B cell (primary cell): ENCODE results near the gene LMF2. TPM values are rescaled to one million over a fixed set of nuclear protein-coding genes. Genes with fewer than 3 reads are reported as not detected.

ENCODE experiments used
- ATAC-seq: fragments of 200-7000 bp; cut with Tn5 transposase; one replicate; pipeline ENCODE4 v1.10.0; 2021; ENCODE audit warnings: low read depth, mild to moderate bottlenecking, moderate number of reproducible peaks, moderate library complexity
- CTCF ChIA-PET: fragments of 350-600 bp; sonication (Branson Sonifier 250); formaldehyde crosslinking; loops from one replicate; lab custom pipeline; 2021; ENCODE audit warnings: antibody characterized with exemption, inconsistent platforms; lab: Charles Lee
- POLR2A ChIA-PET: fragments of 350-600 bp; sonication (Branson Sonifier 250); formaldehyde crosslinking; loops from one replicate; lab custom pipeline; 2021; ENCODE audit warnings: antibody characterized with exemption; lab: Charles Lee
- DNase-seq: peaks from one replicate; pipeline ENCODE4 v3.0.0; 2013
- H2AFZ ChIP-seq: 2 replicates; pipeline ENCODE4 v1.6.1; 2012; ENCODE audit warnings: mild to moderate bottlenecking, low read depth, low read length; ENCODE audit not compliant: insufficient read depth, poor library complexity, severe bottlenecking
- H3K27ac ChIP-seq, 2 donors: 1 replicate in 1 of 2; 2 replicates in 1 of 2; pipeline ENCODE4 v1.5.1; 2012 to 2013; ENCODE audit warnings: low read length in 2 of 2, mild to moderate bottlenecking in 2 of 2, moderate library complexity in 1 of 2
- H3K27me3 ChIP-seq, 4 experiments: fragments of 200-600 bp in 1 of 4; sonication (generic) in 1 of 4; replicated peaks in 1 of 4; 1 replicate in 2 of 4; 2 replicates in 2 of 4; pipeline versions ENCODE4 v1.6.1 to v1.7.0; 2013 to 2016; ENCODE audit warnings: low read length in 3 of 4, mild to moderate bottlenecking in 2 of 4, mixed read lengths in 1 of 4, moderate library complexity in 1 of 4; ENCODE audit not compliant: insufficient read depth in 4 of 4, control insufficient read depth in 3 of 4; ENCODE audit errors: control extremely low read depth in 1 of 4
- H3K36me3 ChIP-seq, 2 experiments: replicated peaks in 1 of 2; 1 replicate in 1 of 2; 2 replicates in 1 of 2; pipeline versions ENCODE4 v1.6.1 to v1.7.1; 2013; ENCODE audit warnings: low read length in 1 of 2; ENCODE audit not compliant: insufficient read depth in 2 of 2, control insufficient read depth in 1 of 2; ENCODE audit errors: control extremely low read depth in 1 of 2, extremely low read depth in 1 of 2
- H3K4me1 ChIP-seq, 2 donors: fragments of 200-600 bp in 1 of 2; sonication (generic) in 1 of 2; 1 replicate in 1 of 2; 2 replicates in 1 of 2; pipeline versions ENCODE4 v1.5.1 to v1.6.1; 2013 to 2017; ENCODE audit warnings: low read length in 2 of 2; ENCODE audit not compliant: control insufficient read depth in 2 of 2, insufficient read depth in 2 of 2
- H3K4me2 ChIP-seq: replicated peaks from 2 replicates; pipeline ENCODE3; 2012; ENCODE audit warnings: mild to moderate bottlenecking, low read depth, low read length; ENCODE audit not compliant: poor library complexity, severe bottlenecking
- H3K4me3 ChIP-seq, 5 experiments: fragments of 200-600 bp in 1 of 5; sonication (generic) in 1 of 5; 1 replicate in 3 of 5; 2 replicates in 2 of 5; pipeline versions ENCODE4 v1.5.1 to v1.7.0; 2011 to 2016; ENCODE audit warnings: low read length in 4 of 5, mild to moderate bottlenecking in 4 of 5, low read depth in 2 of 5, control low read depth in 1 of 5, moderate library complexity in 1 of 5; ENCODE audit not compliant: insufficient read depth in 1 of 5; ENCODE audit errors: control extremely low read depth in 1 of 5, extremely low read depth in 1 of 5
- H3K79me2 ChIP-seq: fragments of 200-600 bp; sonication (generic); one replicate; pipeline ENCODE4 v1.6.0; 2016; ENCODE audit warnings: low read length; ENCODE audit not compliant: control insufficient read depth, insufficient read depth
- H3K9ac ChIP-seq: fragments of 200-600 bp; sonication (generic); 2 replicates; pipeline ENCODE4 v1.6.1; 2017; ENCODE audit warnings: mild to moderate bottlenecking, low read length, moderate library complexity
- H3K9me3 ChIP-seq, 3 donors: one replicate each; pipeline versions ENCODE4 v1.6.1 to v1.7.1; 2013; ENCODE audit warnings: low read length in 2 of 3; ENCODE audit not compliant: control insufficient read depth in 2 of 3, insufficient read depth in 1 of 3; ENCODE audit errors: control extremely low read depth in 1 of 3
- H4K20me1 ChIP-seq: 2 replicates; pipeline ENCODE4 v1.6.0; 2012; ENCODE audit warnings: mild to moderate bottlenecking, low read length; ENCODE audit not compliant: insufficient read depth, control insufficient read depth, poor library complexity, severe bottlenecking
- H3K27ac Mint-ChIP-seq: one replicate; pipeline ENCODE4 v1.8.0; 2021; ENCODE audit warnings: mixed read lengths
- H3K27me3 Mint-ChIP-seq: one replicate; pipeline ENCODE4 v1.8.0; 2021; ENCODE audit warnings: mixed read lengths
- H3K4me1 Mint-ChIP-seq: one replicate; pipeline ENCODE4 v1.8.0; 2021; ENCODE audit warnings: mixed read lengths
- H3K4me3 Mint-ChIP-seq: one replicate; pipeline ENCODE4 v1.8.0; 2021; ENCODE audit warnings: mixed read lengths
- H3K9me3 Mint-ChIP-seq: one replicate; pipeline ENCODE4 v1.8.0; 2022; ENCODE audit warnings: mixed read lengths; ENCODE audit not compliant: insufficient read depth
- EZH2 ChIP-seq: IDR thresholded peaks from 2 replicates; pipeline ENCODE4 v1.6.1; 2012; ENCODE audit warnings: borderline replicate concordance, low read depth, mild to moderate bottlenecking, moderate library complexity, low read length; ENCODE audit not compliant: insufficient read depth, poor library complexity, severe bottlenecking
- WGBS: methylation state at CpG from one replicate; pipeline ENCODE4 v1.1.5; 2013; ENCODE audit warnings: missing lambda C conversion rate; ENCODE audit not compliant: insufficient coverage; 5-methylcytosine and 5-hydroxymethylcytosine counted together
- intact Hi-C: fragments of 100-400 bp; cut with micrococcal nuclease; formaldehyde crosslinking; loops from one replicate; pipeline ENCODE4 v1.10.0; 2022
- polyA minus RNA-seq: library from RNA; depleted of rRNA, polyadenylated mRNA; stranded (reverse); fragments of >200 nt; gene quantifications from 2 replicates; pipeline ENCODE4 v1.2.3, GENCODE V29; 2012
- polyA plus RNA-seq: library from polyadenylated mRNA; depleted of rRNA; stranded (reverse); fragments of >200 nt; gene quantifications from 2 replicates; pipeline ENCODE4 v1.2.3, GENCODE V29; 2012
- total RNA-seq, 2 donors: library from RNA; stranded (reverse); fragments of 120-200 nt in 1 of 2; gene quantifications; 1 replicate in 1 of 2; 2 replicates in 1 of 2; pipeline versions ENCODE4 v1.2.3 to v1.2.4, GENCODE V29; 2013 to 2022
- TF ChIP-seq, protein P1 (sequence below): fragments of 200-600 bp; IDR thresholded peaks from one replicate; pipeline ENCODE4 v1.8.0; 2022; ENCODE audit warnings: antibody characterized with exemption, mild to moderate bottlenecking

LMF2 gene, protein sequence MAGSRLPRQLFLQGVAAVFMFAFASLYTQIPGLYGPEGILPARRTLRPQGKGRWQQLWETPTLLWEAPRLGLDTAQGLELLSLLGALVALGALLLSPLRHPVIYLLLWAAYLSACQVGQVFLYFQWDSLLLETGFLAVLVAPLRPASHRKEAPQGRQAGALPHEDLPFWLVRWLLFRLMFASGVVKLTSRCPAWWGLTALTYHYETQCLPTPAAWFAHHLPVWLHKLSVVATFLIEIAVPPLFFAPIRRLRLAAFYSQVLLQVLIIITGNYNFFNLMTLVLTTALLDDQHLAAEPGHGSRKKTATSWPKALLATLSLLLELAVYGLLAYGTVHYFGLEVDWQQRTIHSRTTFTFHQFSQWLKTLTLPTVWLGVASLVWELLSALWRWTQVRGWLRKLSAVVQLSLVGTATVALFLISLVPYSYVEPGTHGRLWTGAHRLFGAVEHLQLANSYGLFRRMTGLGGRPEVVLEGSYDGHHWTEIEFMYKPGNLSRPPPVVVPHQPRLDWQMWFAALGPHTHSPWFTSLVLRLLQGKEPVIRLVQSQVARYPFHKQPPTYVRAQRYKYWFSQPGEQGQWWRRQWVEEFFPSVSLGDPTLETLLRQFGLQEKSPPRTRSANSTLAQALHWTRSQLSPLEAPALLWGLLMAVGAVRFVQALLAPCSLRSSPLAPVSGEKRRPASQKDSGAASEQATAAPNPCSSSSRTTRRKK
- 128 and 132 TPM in 2 replicates for total RNA-seq
- 37.6 TPM for total RNA-seq (2013)
- 316 and 396 TPM in 2 replicates for polyA plus RNA-seq
- 53.3 and 92.8 TPM in 2 replicates for polyA minus RNA-seq

DNA sequence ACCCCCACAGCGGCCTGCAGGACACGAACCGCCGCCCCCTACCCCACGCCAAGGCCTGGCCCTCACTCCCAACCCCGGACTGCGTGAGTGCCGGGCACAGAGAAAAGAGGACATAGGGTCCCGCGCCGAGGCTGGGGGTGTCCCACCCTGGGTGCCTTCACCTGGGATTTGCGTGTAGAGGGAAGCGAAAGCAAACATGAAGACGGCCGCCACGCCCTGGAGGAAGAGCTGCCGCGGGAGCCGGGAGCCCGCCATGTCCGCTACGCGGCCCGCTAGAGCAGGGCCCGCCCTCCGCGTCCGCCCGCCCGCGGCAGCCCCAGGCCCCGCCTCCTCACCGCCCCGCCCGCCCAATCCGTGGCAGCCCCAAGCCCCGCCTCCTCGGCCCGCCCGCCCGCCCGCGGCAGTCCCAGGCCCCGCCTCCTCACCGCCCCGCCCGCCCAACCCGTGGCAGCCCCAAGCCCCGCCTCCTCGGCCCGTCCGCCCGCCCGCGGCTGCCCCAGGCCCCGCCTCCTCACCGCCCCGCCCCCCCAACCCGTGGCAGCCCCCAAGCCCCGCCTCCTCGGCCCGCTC, at the start of gene LMF2:
Gene LMF2 (minus strand): TSS at position 282 of the 570 bp plus-strand sequence. CDS start 27 bp downstream, at position 255.
- CTCF ChIA-PET, result interaction anchor here (0.7 to 5.8 kb wide), 9 partner anchors 9 to 263 kb away, joined by 3 to 71 read pairs (median 3); partner anchors contain the start of genes SCO2 and SYCE3
- H3K9me3 Mint-ChIP-seq, result no peaks in the 10 kb centered on the region
- POLR2A ChIA-PET, result interaction anchor here (0.6 to 1.9 kb wide), 11 partner anchors 11 to 114 kb away, joined by 3 to 35 read pairs (median 8); partner anchors contain the start of genes CHKB, SCO2 and TYMP
- H3K4me1 Mint-ChIP-seq, result peaks cover 28% of the 10 kb centered on the region
- WGBS, result under 1% methylated on average over 30 of the region's 62 CpGs
- no peaks in the 10 kb centered on the region for H3K9me3 ChIP-seq
- peak within 1 kb of the TSS; percentile 98 for H3K27ac Mint-ChIP-seq
- H4K20me1 ChIP-seq, result peaks cover 35% of the 10 kb centered on the region
- no peak for DNase-seq
- H3K9ac ChIP-seq, result peak within 1 kb of the TSS; percentile 86
- peak within 1 kb of the TSS; percentile 88 to 92 for H3K27ac ChIP-seq
- no peak for TF ChIP-seq EZH2
- TF ChIP-seq, protein P1, sequence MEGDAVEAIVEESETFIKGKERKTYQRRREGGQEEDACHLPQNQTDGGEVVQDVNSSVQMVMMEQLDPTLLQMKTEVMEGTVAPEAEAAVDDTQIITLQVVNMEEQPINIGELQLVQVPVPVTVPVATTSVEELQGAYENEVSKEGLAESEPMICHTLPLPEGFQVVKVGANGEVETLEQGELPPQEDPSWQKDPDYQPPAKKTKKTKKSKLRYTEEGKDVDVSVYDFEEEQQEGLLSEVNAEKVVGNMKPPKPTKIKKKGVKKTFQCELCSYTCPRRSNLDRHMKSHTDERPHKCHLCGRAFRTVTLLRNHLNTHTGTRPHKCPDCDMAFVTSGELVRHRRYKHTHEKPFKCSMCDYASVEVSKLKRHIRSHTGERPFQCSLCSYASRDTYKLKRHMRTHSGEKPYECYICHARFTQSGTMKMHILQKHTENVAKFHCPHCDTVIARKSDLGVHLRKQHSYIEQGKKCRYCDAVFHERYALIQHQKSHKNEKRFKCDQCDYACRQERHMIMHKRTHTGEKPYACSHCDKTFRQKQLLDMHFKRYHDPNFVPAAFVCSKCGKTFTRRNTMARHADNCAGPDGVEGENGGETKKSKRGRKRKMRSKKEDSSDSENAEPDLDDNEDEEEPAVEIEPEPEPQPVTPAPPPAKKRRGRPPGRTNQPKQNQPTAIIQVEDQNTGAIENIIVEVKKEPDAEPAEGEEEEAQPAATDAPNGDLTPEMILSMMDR, result no peak
- H3K4me1 ChIP-seq, result peaks cover 19 to 29% of the 10 kb centered on the region in 2 donors
- no peaks in the 10 kb centered on the region for H3K27me3 Mint-ChIP-seq
- H3K27me3 ChIP-seq, result no peaks in the 10 kb centered on the region
- H2AFZ ChIP-seq, result peak within 1 kb of the TSS; percentile 81
- H3K4me2 ChIP-seq, result peak within 1 kb of the TSS; percentile 93
- intact Hi-C loops, result loop anchor here (1.0 to 5.0 kb wide), 2 partner anchors 38 to 165 kb away; partner anchors contain the start of gene PPP6R2
- ATAC-seq, result peak; percentile 74
- peaks cover 0 to 32% of the 10 kb centered on the region in 2 experiments for H3K36me3 ChIP-seq
- peak within 1 kb of the TSS; percentile 95 for H3K4me3 Mint-ChIP-seq
- H3K4me3 ChIP-seq, result peak within 1 kb of the TSS; percentile 75 to 92 (median 91)
- H3K79me2 ChIP-seq, result peaks cover 54% of the 10 kb centered on the region
